K562 (cell line): ENCODE measurements around the gene RAB43.

Source experiments
- BRCA1 ChIP-seq, 2 experiments: fragments of 450-650 bp in 1 of 2; sonication (generic) in 1 of 2; formaldehyde crosslinking in 1 of 2; IDR thresholded peaks; 2 replicates each; pipeline versions ENCODE4 v1.5.0 to v1.6.1; 2017 to 2020; ENCODE audit warnings: mild to moderate bottlenecking in 1 of 2, missing genetic modification reagents in 1 of 2
- EP300 ChIP-seq: IDR thresholded peaks from 2 replicates; pipeline ENCODE4 v1.6.1; 2012; ENCODE audit warnings: low read length, improper control_type of control experiment
- MEF2A ChIP-seq: IDR thresholded peaks from 2 replicates; pipeline ENCODE4 v1.6.1; 2011; ENCODE audit warnings: low read depth, mild to moderate bottlenecking, low read length, moderate library complexity; ENCODE audit not compliant: control insufficient read depth
- NR2C2 ChIP-seq, 2 experiments: fragments of 200-800 bp in 1 of 2; sonication (Bioruptor generic) in 1 of 2; sonication (generic) in 1 of 2; formaldehyde crosslinking in 1 of 2; IDR thresholded peaks; 2 replicates each; pipeline versions ENCODE4 v1.6.1 to v1.8.0; 2016 to 2022; ENCODE audit warnings: mild to moderate bottlenecking in 1 of 2, missing compliant biosample characterization in 1 of 2, missing genetic modification characterization in 1 of 2, missing genetic modification reagents in 1 of 2
- SMAD4 ChIP-seq: fragments of 250-450 bp; sonication (Bioruptor Pico); conservative IDR thresholded peaks from 2 replicates; pipeline ENCODE4 v1.8.0; 2021; ENCODE audit warnings: inconsistent platforms, mild to moderate bottlenecking, moderate library complexity
- TF ChIP-seq, protein P1 (sequence below), 3 experiments: IDR thresholded peaks in 2 of 3; conservative IDR thresholded peaks in 1 of 3; 2 replicates each; pipeline ENCODE4 v1.5.1; 2011 to 2012; ENCODE audit warnings: low read length in 3 of 3, mild to moderate bottlenecking in 3 of 3, control low read depth in 2 of 3, improper control_type of control experiment in 1 of 3, inconsistent platforms in 1 of 3, low read depth in 1 of 3, mixed read lengths in 1 of 3, moderate library complexity in 1 of 3; ENCODE audit not compliant: insufficient read depth in 2 of 3

DNA sequence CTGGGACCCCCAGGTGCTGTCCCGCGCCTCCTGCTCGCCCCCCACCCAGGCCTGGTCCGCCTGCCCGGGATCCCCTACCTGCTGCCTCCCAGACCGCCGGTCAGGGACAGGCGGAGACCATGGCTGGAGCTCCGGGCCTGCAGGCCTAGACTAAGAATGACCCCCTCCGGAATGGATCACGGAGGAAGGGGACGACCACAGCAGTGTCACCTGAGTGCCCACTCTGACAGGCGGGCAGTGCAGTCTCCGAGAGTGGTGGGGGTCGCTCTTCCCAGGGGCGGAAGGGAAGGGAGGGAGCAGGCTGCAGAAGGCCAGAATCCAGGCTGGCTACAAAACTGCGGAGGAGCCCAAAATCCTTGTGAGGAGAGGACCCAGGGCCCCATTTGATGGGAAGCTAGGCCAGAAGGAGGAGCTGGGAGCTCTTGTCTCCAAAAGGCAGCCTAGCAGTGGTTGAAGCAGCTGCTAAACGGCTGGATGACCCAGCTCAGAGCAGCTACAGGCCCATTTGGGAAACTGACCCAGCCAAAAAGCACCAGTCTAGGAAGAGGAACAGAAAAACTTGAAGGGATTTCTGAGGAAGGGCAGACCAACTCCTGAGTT lies 908 bp upstream of the RAB43 start:
- TF ChIP-seq SMAD4 (no peak), NR2C2 (CRISPR knock-in tag; IDR thresholded peaks at IDR 0.05) (no peak), NR2C2 (tag; IDR thresholded peaks at IDR 0.05) (no peak), EP300 (no peak), BRCA1 (IDR thresholded peaks at IDR 0.05) (no peak), BRCA1 (CRISPR knock-in tag; IDR thresholded peaks at IDR 0.05) (no peak), MEF2A (no peak)
- TF ChIP-seq, protein P1, sequence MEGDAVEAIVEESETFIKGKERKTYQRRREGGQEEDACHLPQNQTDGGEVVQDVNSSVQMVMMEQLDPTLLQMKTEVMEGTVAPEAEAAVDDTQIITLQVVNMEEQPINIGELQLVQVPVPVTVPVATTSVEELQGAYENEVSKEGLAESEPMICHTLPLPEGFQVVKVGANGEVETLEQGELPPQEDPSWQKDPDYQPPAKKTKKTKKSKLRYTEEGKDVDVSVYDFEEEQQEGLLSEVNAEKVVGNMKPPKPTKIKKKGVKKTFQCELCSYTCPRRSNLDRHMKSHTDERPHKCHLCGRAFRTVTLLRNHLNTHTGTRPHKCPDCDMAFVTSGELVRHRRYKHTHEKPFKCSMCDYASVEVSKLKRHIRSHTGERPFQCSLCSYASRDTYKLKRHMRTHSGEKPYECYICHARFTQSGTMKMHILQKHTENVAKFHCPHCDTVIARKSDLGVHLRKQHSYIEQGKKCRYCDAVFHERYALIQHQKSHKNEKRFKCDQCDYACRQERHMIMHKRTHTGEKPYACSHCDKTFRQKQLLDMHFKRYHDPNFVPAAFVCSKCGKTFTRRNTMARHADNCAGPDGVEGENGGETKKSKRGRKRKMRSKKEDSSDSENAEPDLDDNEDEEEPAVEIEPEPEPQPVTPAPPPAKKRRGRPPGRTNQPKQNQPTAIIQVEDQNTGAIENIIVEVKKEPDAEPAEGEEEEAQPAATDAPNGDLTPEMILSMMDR (IDR thresholded peaks at IDR 0.05 in 2 of 3, conservative IDR thresholded peaks at IDR 0.05 in 1 of 3; ENCODE audit: insufficient read depth in 2 of 3, low read depth in 1 of 3, low read length in 3 of 3): no peak
